Right renal pelvis (tissue), 4 donors: Measurements from ENCODE around the gene MMP24. TPM values are rescaled to one million over a fixed set of nuclear protein-coding genes. Genes with fewer than 3 reads are reported as not detected.

Experiments used
- DNase-seq, 4 donors: peaks; one replicate each; pipeline ENCODE4 v3.0.0-alpha.2; 2013; ENCODE audit warnings: low read depth in 4 of 4, low spot score in 3 of 4, missing footprints in 1 of 4
- polyA plus RNA-seq, 4 donors: library from polyadenylated mRNA; unstranded; fragments of 120-200 nt; gene quantifications; one replicate each; pipeline ENCODE4 v1.2.1, GENCODE V29; 2013; ENCODE audit not compliant: insufficient read length in 4 of 4

The MMP24 gene
- polyA plus RNA-seq, 4 donors = 1.6 to 2.1 (median 1.8) TPM

GRCh38 chr20:35326021-35326739 is 99.7 kb downstream of the MMP24 start:
- DNase-seq = no peak

Other genes with a start within 250 kb of the MMP24 start
- gene TRPC4AP, start 133.9 kb upstream of the MMP24 start, polyA plus RNA-seq = 10 to 100 TPM; 68.6 to 73.6 (median 69.3) TPM
- gene EDEM2, start 79.4 kb upstream of the MMP24 start, polyA plus RNA-seq = 10 to 100 TPM; 16.1 to 18.7 (median 17.2) TPM
- gene PROCR, start 54.6 kb upstream of the MMP24 start, polyA plus RNA-seq = 10 to 100 TPM in 1 of 4 donors, 1 to 10 TPM in 3; 7.6 to 13.0 (median 8.9) TPM
- 10 to 100 TPM; 29.3 to 53.2 (median 41.5) TPM for gene MMP24OS, start 51.4 kb downstream of the MMP24 start, polyA plus RNA-seq
- 100 to 1,000 TPM; 123 to 173 (median 137) TPM for gene EIF6, start 58.1 kb downstream of the MMP24 start, polyA plus RNA-seq
- gene FAM83C, start 65.7 kb downstream of the MMP24 start, polyA plus RNA-seq = under 1 TPM in 3 of 4 donors, not detected in 1; 0.06 to 0.07 (median 0.06) TPM
- gene UQCC1, start 185.3 kb downstream of the MMP24 start, polyA plus RNA-seq = 10 to 100 TPM; 48.7 to 64.4 (median 58.8) TPM
- under 1 TPM; 0.08 to 0.12 (median 0.09) TPM for gene GDF5, start 211.5 kb downstream of the MMP24 start, polyA plus RNA-seq
- 10 to 100 TPM; 43.0 to 50.7 (median 48.9) TPM for gene CEP250, start 228.9 kb downstream of the MMP24 start, polyA plus RNA-seq